Activated CD4-positive, CD25-positive, alpha-beta regulatory T cell treated with anti-CD3 and anti-CD28 coated beads, Interleukin-2, amount 50 U/mL, for 72 hours (primary cell): ENCODE measurements around the gene CD82.

ENCODE experiments used
- DNase-seq: peaks from one replicate; pipeline ENCODE4 v3.0.0; 2021

CD82 gene

DNA sequence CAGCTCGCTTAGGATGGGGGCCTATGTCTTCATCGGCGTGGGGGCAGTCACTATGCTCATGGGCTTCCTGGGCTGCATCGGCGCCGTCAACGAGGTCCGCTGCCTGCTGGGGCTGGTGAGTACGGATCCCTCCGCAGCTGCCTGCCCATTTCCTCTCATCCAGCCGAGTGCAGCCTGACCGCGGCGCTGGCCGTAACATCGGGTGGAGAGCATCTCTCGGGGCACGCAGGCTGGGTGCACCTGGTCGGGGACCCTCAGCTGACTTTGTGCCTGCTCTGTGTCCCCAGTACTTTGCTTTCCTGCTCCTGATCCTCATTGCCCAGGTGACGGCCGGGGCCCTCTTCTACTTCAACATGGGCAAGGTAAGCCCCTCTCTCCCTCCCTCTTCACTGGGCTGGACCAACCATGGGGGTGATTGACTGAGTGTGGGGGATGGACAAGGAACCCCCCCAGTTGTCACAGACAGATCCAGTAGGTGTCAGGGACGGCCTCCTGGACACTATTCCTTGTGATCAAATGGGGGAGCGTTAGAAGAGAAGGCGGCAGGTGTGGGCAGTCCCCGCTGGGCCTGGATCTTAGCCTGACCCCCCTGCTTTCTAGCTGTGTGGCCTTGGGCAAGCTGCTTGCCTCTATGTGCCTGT lies 39.7 kb downstream of the CD82 start:
- DNase-seq, result no peak

DNA sequence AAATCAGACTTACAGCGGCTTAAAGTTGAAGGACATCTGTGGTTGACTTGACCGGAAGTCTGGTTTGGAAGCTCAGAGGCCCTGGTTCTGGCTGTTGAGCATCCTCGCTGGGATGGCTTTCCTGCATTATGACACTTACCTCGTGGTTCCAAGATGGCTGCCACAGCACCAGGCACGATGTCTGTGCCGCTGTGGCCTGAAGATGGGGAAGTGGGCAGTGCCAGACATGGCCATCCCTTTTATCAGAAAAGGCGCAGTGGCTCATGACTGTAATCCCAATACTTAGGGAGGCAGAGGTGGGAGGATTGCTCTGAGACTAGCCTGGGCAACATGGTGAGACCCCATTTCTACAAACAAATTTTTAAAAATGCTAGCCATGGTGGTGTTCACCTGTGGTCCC lies 40.5 kb downstream of the CD82 start:
- no peak for DNase-seq

DNA sequence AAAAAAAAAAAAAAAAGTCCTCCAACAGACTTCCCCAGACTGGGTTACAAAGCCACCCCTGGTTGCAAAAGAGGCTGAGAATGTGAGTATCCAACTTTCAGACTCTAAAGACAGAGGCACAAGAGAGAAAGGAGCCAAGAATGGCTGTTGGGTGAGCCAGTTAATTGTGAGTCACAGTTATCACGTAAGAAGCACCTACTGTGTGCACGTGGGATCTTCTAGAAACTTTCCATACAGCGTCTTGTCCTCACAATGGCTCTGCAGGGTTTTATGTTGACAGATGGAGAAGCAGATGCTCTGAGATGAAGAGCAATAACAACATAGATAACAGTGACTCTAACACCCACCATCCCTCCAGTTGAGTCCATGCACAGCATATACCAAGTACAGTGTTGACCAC lies 41.0 kb downstream of the CD82 start:
- DNase-seq, result no peak

- no peak for DNase-seq
Measured at GRCh38 chr11:44607319-44607962, 42.0 kb downstream of the CD82 start.

DNA sequence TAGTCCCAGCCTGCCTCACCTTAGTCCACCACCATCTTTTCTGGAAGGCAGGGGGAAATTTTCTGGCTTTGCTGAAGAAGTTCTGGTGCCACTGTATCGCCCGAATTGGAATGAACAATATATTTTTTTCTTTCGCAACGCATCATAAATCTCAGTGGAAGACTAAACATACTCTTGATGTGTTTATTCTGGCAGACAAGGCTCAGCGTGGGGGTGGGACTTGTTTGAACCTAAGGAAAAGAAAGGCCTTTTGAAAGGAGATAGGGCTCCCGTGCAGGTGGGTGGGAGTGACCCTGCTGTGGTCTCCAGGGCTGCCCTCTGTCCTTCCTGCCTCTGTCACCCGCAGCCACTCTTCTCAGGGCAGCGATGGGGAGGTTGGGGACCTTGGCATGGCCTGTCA lies 42.5 kb downstream of the CD82 start:
- no peak for DNase-seq

GRCh38 chr11:44608651-44608990 lies 43.2 kb downstream of the CD82 start:
- DNase-seq, result no peak

GRCh38 chr11:44608991-44609782 lies 43.7 kb downstream of the CD82 start:
- DNase-seq, result no peak

DNA sequence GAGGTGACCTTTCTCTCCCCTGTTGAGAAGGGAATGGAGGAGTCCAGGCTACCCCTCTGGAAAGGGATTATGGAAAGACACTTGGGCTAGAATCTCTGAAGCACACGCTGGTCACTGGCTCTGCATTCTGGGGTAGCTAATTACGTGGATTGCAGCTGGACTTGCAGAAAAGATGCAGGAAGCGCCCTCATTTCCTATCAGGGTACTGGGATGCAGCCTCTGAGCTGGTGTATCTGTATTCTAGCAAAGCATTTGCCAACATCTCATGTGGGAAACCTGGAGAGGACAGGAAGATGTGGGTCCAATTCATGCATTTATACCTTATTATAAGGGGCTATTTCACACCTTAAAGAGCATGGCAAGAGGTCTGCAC lies 44.3 kb downstream of the CD82 start:
- no peak for DNase-seq

DNA sequence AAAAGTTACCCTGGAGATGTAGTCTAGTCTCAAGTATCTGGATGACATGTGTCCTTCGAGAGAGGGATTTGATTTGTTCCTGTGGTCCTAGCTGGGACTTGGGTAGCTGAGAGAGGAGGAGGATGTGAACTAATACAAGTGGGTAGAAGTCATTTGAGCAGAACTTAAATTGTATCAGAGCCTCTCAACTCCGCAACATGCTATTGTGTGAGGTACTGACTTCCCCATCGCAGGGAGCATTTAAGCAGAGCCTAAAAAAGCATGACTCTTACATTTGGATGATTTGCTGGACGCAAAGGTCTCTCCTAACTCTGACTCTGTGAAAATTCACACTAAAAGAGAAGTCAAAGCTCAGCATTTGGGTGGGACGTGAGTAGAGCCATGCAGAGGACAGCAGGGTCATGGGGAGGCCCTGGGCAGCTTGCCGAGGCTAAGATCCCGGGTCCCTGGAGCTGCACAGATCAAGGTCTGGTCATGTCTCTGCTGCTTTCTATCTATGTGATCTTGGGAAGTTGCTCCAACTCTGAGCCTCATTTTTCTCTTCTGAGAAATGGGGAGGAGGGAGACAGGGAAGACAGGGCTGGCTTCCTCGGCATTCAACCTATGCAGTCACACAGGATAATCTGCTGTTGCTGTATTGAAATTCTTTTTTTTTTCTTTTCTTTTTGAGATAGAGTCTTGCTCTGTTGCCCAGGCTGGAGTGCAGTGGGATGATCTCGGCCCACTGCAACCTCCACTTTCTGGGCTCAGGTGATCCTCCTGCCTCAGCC lies 44.9 kb downstream of the CD82 start:
- no peak for DNase-seq

DNA sequence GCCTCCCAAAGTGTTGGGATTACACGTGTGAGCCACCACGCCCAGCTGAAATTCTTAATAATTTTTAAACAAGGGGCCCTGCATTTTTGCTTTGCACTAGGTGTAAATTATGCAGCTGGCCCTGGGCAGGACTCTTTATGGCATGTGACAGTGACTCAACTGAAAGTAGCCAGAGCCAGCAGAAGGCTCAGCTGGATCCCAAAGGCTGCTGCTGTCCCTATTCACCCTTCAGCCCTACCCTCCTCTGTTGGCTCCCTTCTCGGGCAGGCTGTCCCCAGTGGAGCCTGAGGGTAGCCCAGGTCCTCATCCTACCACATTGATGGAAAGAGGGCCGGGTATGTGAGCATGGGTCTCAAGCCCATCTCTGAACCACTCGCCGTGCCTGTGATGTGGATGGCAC lies 45.6 kb downstream of the CD82 start:
- no peak for DNase-seq

DNA sequence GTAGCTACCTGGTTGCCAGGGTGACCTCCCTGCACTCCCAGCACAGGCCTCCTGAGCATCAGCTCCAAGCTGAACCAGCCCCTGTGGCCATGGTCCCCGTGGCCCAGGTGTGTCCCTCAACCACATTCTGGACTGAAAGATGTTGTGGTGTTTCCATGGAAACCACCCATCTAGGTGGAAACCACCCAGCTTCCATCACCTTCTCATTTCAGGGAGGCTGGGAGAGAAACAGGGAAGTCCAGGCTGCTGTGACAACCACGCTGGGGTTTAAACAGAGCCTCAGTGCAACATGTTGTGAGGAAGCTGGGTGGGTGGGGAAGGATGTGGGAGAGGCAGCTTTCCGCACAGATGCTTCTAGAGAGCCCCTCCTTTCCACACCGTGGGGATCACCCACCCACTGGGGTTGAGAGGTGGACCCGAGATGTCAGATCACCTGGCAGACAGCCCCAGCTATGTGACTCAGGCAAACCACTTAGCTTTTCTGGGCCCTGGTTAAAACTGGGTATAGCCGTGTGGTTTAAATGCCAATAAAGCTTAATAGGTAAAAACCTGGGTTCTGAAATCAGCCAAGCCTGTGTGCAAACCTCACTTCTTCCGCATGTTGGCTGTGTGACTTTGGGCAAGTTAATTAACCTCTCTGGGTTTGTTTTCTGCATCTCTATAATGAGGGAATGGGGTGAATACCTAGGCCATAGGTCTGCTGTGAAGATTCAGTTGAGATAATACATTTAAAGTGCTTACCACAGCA lies 46.4 kb downstream of the CD82 start:
- DNase-seq, result peak; percentile 45

GRCh38 chr11:44613153-44613552 lies 47.7 kb downstream of the CD82 start:
- no peak for DNase-seq

- no peak for DNase-seq
Measured at GRCh38 chr11:44614281-44614775, 48.9 kb downstream of the CD82 start.

DNA sequence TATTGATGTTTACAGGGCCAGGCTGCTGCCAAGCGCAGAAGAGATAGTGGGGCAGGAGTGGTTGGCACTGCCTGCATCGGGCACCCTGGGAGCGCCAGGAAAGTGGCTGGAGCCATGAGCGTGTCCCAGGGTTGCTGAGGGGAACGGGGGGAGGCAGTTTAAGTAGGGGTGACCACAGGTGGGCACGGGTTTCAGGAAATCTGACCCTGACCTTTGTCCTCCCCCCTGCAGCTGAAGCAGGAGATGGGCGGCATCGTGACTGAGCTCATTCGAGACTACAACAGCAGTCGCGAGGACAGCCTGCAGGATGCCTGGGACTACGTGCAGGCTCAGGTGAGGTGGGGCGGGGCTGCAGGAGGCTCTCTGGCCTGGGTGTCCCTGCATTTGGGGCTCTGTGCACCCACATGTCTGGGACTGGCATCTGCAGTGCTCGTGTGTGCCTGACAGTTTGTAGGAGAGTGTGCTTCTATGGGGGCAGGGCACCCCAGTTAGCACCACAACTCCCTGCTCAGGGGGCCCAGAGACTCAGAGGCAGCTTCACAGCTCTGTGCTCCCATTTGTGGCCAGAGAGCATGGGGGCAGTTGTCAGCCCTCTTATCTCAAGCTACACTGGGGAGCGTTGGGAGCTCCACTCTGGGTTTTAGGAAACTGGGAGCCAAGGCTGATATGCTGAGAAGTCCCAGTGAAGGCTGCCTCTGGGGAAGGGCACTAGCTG lies 49.7 kb downstream of the CD82 start:
- DNase-seq, result no peak

DNA sequence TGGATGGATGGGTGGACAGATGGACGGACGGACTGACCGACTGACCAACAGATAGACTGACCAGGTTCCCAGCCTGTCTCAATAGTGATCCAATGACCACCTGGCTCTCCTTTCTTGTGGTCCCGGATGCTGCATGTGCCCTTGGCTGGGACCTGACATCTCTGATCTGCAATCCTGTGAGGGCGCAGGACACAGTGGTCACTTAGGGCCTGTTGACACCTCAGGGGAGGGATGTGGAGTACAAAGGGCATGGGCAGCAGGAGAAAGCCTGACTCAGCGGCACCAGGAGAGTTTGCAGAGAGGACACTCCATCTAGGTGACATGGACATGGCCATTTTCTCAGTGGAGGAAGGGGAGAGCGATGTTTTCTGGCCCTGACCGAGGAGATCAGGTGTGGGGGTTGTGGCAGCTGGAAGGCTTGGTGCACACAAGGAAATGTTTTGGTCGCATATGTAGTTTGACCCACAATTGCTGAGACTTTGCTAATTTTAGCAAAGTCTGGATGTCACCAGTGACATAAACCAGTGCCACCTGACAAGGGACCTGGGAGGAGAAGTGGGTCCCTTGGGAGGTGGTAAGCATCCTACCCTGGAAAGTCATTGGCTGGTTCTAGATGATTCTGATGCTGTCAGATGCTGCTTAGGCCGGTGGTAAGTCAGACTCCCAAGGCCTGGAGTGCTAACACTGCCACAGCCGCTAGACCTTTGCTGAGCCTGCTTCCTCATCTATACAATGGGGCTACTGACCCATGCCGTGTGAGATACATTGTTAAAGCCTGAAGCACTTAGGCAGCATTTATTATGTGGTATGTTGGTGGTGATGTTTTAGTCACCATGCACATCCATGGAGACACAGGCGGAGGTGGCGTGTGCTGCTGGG lies 50.7 kb downstream of the CD82 start:
- DNase-seq, result no peak

DNA sequence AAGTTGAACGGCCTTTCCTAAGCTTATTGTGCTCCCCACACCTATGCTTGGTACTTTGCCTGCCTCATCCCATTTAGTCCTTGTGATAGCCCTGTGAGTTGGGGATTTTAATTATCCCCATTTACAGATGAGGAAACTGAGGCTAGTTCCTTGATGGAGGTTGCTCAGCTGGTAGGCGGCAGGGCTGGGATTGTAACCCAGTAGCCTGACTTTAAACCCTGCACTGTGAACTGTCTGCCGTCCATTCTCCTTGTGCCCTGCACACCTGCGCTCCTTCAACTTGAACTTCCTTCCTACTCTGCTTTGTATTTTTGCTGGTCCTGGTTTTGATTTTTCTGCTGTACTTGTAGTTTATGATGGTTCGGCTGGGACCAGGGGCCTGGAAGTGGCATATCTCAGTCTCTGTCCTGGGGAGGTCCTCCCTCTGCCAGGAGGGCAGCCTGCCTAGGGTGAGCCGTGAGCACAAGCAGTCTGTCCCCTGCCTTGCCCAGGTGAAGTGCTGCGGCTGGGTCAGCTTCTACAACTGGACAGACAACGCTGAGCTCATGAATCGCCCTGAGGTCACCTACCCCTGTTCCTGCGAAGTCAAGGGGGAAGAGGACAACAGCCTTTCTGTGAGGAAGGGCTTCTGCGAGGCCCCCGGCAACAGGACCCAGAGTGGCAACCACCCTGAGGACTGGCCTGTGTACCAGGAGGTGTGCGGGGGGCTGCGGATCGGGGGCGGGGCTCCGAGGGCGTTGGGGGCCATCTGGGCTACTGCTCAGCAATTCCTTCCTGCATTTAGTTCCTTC lies 52.4 kb downstream of the CD82 start:
- DNase-seq, result peak; percentile 25

DNA sequence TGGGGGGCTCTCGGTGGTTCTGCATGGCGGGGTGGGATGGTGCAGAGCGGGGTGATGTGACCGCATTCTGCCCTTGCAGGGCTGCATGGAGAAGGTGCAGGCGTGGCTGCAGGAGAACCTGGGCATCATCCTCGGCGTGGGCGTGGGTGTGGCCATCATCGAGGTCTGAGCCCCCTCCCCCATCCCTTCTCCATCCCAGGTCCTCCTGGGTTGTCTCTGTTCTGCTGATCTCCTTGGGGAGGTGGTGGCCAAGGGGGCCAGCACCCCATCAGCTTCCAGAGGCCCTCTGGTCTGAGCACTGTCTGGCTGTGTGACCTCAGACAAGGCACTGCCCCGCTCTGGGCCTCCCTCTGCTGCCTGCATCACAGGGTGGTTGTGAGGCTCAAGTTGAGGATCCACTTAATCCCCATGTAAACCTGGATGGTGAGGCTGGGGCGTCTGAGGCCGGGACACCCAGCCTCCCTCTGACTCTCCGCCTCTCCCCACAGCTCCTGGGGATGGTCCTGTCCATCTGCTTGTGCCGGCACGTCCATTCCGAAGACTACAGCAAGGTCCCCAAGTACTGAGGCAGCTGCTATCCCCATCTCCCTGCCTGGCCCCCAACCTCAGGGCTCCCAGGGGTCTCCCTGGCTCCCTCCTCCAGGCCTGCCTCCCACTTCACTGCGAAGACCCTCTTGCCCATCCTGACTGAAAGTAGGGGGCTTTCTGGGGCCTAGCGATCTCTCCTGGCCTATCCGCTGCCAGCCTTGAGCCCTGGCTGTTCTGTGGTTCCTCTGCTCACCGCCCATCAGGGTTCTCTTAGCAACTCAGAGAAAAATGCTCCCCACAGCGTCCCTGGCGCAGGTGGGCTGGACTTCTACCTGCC lies 53.3 kb downstream of the CD82 start:
- DNase-seq, result peak; percentile 24

GRCh38 chr11:44620328-44620725 lies 54.9 kb downstream of the CD82 start:
- peak; percentile 12 for DNase-seq

DNA sequence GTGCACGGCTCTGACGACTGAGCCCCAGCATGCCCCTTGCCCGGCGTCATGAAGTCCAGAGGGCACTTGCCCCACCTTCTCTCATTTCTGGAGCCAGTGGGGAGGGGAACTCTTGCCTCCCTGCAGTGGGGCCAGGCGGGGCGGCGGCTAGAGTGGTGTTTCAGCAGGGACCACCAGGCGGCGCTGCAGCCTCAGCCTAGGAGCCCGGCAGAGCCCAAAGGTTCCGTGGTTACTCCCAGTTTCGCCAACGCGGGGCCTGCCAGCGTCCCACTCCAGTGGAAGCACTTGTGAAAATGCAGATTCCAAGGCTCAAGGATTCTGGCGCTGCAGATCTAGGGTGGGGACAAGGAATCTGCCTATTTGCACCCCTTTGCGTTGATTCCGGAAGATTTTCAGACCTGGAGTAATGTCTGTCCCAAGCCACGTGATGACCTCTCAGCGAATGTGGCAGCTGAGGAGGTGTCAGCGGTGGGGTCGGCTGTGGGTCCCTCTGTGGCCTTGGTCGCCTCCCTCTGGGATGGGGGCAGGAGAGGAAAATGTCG lies 55.7 kb downstream of the CD82 start:
- DNase-seq, result peak; percentile 71
